OCI-LY1 (cell line): Measurements from ENCODE around the gene GZF1.

Source experiments
- H2AFZ ChIP-seq: fragments of 200-600 bp; sonication (generic), shearing (Covaris generic); 2 replicates; pipeline ENCODE4 v1.6.0; 2014; ENCODE audit warnings: antibody characterized with exemption, mild to moderate bottlenecking, low read length
- H3F3A ChIP-seq: fragments of 200-600 bp; sonication (generic), shearing (Covaris generic); 2 replicates; pipeline ENCODE4 v1.6.0; 2014; ENCODE audit warnings: mild to moderate bottlenecking, antibody characterized with exemption, low read length, moderate library complexity; ENCODE audit not compliant: insufficient read depth
- H3K27ac ChIP-seq: fragments of 200-600 bp; sonication (generic); 2 replicates; pipeline ENCODE4 v1.5.1; 2014; ENCODE audit warnings: low read length, mixed run types, mild to moderate bottlenecking, low read depth; ENCODE audit not compliant: poor library complexity, severe bottlenecking
- H3K27me3 ChIP-seq: fragments of 200-600 bp; sonication (generic); 2 replicates; pipeline ENCODE4 v1.6.0; 2014; ENCODE audit warnings: antibody characterized with exemption, mild to moderate bottlenecking, low read length, moderate library complexity; ENCODE audit not compliant: insufficient read depth
- H3K36me3 ChIP-seq: fragments of 200-600 bp; sonication (generic); 2 replicates; pipeline ENCODE4 v1.6.1; 2014; ENCODE audit warnings: mild to moderate bottlenecking, antibody characterized with exemption, low read length, moderate library complexity, mixed read lengths; ENCODE audit not compliant: insufficient read depth
- H3K4me1 ChIP-seq: fragments of 200-600 bp; sonication (generic); 2 replicates; pipeline ENCODE4 v1.5.1; 2014; ENCODE audit warnings: mild to moderate bottlenecking, low read length, moderate library complexity; ENCODE audit not compliant: insufficient read depth, severe bottlenecking
- H3K4me2 ChIP-seq: fragments of 200-600 bp; sonication (generic), shearing (Covaris generic); 2 replicates; pipeline ENCODE4 v1.6.1; 2014; ENCODE audit warnings: low read length
- H3K4me3 ChIP-seq: fragments of 200-600 bp; sonication (generic); 2 replicates; pipeline ENCODE4 v1.5.1; 2014; ENCODE audit warnings: low read length, low read depth, mild to moderate bottlenecking, mixed read lengths; ENCODE audit not compliant: poor library complexity, severe bottlenecking
- H3K79me2 ChIP-seq: fragments of 200-600 bp; shearing (Covaris generic); 2 replicates; pipeline ENCODE4 v1.6.1; 2016; ENCODE audit warnings: mixed run types, low read length, mixed read lengths; ENCODE audit not compliant: insufficient read depth
- H3K9ac ChIP-seq: fragments of 200-600 bp; sonication (generic), shearing (Covaris generic); 2 replicates; pipeline ENCODE4 v1.6.1; 2014; ENCODE audit warnings: mild to moderate bottlenecking, low read length, mixed read lengths
- H3K9me2 ChIP-seq: fragments of 200-600 bp; sonication (generic), shearing (Covaris generic); 2 replicates; pipeline ENCODE4 v1.6.1; 2014; ENCODE audit warnings: low read depth, mild to moderate bottlenecking, low read length, mixed read lengths
- H3K9me3 ChIP-seq: fragments of 200-600 bp; shearing (Covaris generic); 2 replicates; pipeline ENCODE4 v1.6.1; 2014; ENCODE audit warnings: low read length, mixed read lengths
- H4K20me1 ChIP-seq: fragments of 200-600 bp; sonication (generic), shearing (Covaris generic); 2 replicates; pipeline ENCODE4 v1.6.0; 2016; ENCODE audit warnings: mild to moderate bottlenecking, low read length; ENCODE audit not compliant: insufficient read depth
- EZH2 ChIP-seq: fragments of 200-600 bp; sonication (generic), shearing (Covaris generic); IDR thresholded peaks from 2 replicates; pipeline ENCODE4 v1.8.0; 2017; ENCODE audit warnings: borderline replicate concordance, mixed run types, mild to moderate bottlenecking, antibody characterized with exemption, low read length, moderate library complexity, mixed read lengths
- TF ChIP-seq, protein P1 (sequence below): fragments of 200-600 bp; sonication (generic), shearing (Covaris generic); IDR thresholded peaks from 2 replicates; pipeline ENCODE4 v1.5.1; 2017; ENCODE audit warnings: mild to moderate bottlenecking, antibody characterized with exemption, low read length, moderate library complexity, mixed read lengths

Gene GZF1

DNA sequence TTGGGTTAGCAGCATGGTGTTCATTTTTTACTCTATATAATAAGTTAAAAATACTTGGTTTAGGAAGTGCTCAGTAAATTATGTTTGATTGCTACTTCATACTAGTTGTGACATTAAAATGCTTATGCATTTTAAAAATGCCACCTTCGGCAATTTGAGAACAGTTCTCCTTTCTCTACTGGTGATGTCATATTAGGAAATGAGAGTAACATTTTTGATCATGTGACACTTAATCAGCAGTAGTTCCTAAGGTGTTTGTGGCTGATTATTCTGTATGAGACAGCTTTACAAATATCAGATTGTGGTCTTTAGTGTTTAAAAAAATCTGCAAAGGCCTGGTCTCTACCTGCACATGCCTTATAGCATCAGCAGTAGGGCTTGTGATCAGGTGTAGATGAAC lies 4.4 kb downstream of the GZF1 start:
- Histone ChIP-seq H3K9me3 (no peaks in the 10 kb centered on the region), H2AFZ (no peak overlapping the region), H4K20me1 (0 out of 2 replicates have a peak, but pooled peaks cover 2% of the 10 kb centered on the region), H3K4me1 (peaks cover 46% of the 10 kb centered on the region), H3K27ac (no peak overlapping the region), H3K4me3 (peak overlapping the region; percentile 35), H3K9ac (peak overlapping the region; percentile 33), H3K36me3 (peaks cover 69% of the 10 kb centered on the region), H3K79me2 (peaks cover 58% of the 10 kb centered on the region), H3K27me3 (no peaks in the 10 kb centered on the region), H3F3A (no peaks in the 10 kb centered on the region), H3K4me2 (peak overlapping the region; percentile 56), H3K9me2 (no peaks in the 10 kb centered on the region)
- TF ChIP-seq, protein P1, sequence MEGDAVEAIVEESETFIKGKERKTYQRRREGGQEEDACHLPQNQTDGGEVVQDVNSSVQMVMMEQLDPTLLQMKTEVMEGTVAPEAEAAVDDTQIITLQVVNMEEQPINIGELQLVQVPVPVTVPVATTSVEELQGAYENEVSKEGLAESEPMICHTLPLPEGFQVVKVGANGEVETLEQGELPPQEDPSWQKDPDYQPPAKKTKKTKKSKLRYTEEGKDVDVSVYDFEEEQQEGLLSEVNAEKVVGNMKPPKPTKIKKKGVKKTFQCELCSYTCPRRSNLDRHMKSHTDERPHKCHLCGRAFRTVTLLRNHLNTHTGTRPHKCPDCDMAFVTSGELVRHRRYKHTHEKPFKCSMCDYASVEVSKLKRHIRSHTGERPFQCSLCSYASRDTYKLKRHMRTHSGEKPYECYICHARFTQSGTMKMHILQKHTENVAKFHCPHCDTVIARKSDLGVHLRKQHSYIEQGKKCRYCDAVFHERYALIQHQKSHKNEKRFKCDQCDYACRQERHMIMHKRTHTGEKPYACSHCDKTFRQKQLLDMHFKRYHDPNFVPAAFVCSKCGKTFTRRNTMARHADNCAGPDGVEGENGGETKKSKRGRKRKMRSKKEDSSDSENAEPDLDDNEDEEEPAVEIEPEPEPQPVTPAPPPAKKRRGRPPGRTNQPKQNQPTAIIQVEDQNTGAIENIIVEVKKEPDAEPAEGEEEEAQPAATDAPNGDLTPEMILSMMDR, result no peak
- no peak for TF ChIP-seq EZH2

DNA sequence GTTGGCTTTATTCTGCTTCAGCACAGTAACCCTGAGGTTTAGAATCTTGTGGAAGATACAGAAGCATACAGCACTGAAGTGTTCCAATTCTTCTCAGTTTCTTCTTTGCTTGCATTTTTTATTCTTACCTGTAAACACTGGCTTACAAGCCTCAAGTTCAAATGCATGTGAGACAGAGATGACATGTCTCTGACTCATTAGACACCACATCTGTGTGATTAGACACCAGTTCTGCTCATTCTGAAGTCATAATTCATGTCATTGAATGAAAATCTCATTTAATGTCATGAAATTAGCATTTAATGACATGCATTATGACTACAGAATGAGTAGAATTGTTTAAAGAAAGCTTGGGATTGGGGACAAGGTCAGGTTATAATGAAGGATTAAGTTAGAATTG lies 5.8 kb downstream of the GZF1 start:
- Histone ChIP-seq H3K27me3 (no peaks in the 10 kb centered on the region), H2AFZ (no peak overlapping the region), H3K4me1 (peaks cover 45% of the 10 kb centered on the region), H3K79me2 (peaks cover 54% of the 10 kb centered on the region), H3K9me2 (no peaks in the 10 kb centered on the region), H4K20me1 (0 out of 2 replicates have a peak, but pooled peaks cover 2% of the 10 kb centered on the region), H3K9me3 (no peaks in the 10 kb centered on the region), H3K36me3 (peaks cover 83% of the 10 kb centered on the region), H3K9ac (no peak overlapping the region), H3F3A (no peaks in the 10 kb centered on the region), H3K27ac (no peak overlapping the region), H3K4me3 (no peak overlapping the region), H3K4me2 (no peak overlapping the region)
- TF ChIP-seq, protein P1, result no peak
- no peak for TF ChIP-seq EZH2

DNA sequence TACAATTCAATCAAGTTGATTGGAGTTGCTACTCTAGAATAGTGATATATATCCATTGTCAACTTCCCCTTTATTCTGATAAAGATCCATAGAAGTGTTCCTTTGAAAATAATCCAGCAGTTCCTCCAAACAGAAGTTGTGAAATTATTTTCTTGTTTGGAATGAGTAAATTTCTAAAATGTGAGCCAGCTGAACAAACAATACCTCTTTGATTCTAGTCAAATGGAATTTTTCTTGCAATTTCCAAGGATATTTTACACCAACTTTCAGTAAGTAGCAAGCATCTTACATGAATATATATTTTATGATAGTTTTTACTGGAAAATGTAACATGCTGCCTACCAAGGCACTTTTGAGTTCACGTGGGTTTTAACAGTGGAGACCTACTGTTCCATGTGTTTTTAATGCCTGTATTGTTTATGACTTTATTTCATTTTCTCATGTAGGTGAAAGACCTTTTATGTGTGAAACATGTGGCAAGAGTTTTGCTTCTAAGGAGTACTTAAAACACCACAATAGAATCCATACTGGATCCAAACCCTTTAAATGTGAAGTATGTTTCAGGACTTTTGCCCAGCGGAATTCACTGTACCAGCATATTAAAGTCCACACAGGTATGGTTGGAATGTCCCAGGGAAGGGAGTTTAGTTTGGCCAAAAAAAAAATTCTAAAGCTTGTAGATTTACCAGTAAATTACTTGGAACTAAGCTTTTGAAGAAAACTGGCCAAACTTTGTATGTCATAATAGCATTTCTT lies 6.5 kb downstream of the GZF1 start:
- H2AFZ ChIP-seq, result no peak overlapping the region
- H3F3A ChIP-seq, result no peaks in the 10 kb centered on the region
- no peak overlapping the region for H3K27ac ChIP-seq
- H3K9me2 ChIP-seq, result no peaks in the 10 kb centered on the region
- TF ChIP-seq EZH2, result no peak
- TF ChIP-seq, protein P1, result no peak
- no peaks in the 10 kb centered on the region for H3K9me3 ChIP-seq
- no peaks in the 10 kb centered on the region for H3K27me3 ChIP-seq
- peaks cover 91% of the 10 kb centered on the region for H3K36me3 ChIP-seq
- no peak overlapping the region for H3K9ac ChIP-seq
- H3K4me1 ChIP-seq, result peaks cover 38% of the 10 kb centered on the region
- no peak overlapping the region for H3K4me2 ChIP-seq
- no peak overlapping the region for H3K4me3 ChIP-seq
- peaks cover 47% of the 10 kb centered on the region for H3K79me2 ChIP-seq
- 0 out of 2 replicates have a peak, but pooled peaks cover 2% of the 10 kb centered on the region for H4K20me1 ChIP-seq
